Stimulated activated CD8-positive, alpha-beta memory T cell treated with anti-CD3 and anti-CD28 coated beads, Interleukin-12 subunit alpha, Interleukin-12 subunit beta, amount 100 ng/mL, for 4 hours (primary cell): Measurements from ENCODE around the gene ENDOU.

Experiments used
- DNase-seq: peaks from one replicate; pipeline ENCODE4 v3.0.0-alpha.2; 2020; ENCODE audit warnings: low read depth

Gene ENDOU

GRCh38 chr12:47721431-47721973 is 3.8 kb downstream of the ENDOU start:
- DNase-seq: no peak

- no peak for DNase-seq
Observed at GRCh38 chr12:47718531-47718930, 6.8 kb downstream of the ENDOU start.

- DNase-seq: no peak
Observed at GRCh38 chr12:47717443-47718193, 7.7 kb downstream of the ENDOU start.

GRCh38 chr12:47717046-47717442 is 8.2 kb downstream of the ENDOU start:
- no peak for DNase-seq

GRCh38 chr12:47715877-47716548 is 9.3 kb downstream of the ENDOU start:
- DNase-seq: no peak

- peak; percentile 48 for DNase-seq
Observed at GRCh38 chr12:47715393-47715876, 9.9 kb downstream of the ENDOU start.

- DNase-seq: no peak
Observed at GRCh38 chr12:47714826-47715386, 10.4 kb downstream of the ENDOU start.

- DNase-seq: no peak
Observed at GRCh38 chr12:47712171-47712570, 13.1 kb downstream of the ENDOU start.

GRCh38 chr12:47711448-47711847 is 13.8 kb downstream of the ENDOU start:
- no peak for DNase-seq

GRCh38 chr12:47710278-47710677 is 15.0 kb downstream of the ENDOU start:
- no peak for DNase-seq

- no peak for DNase-seq
Observed at GRCh38 chr12:47709671-47710070, 15.6 kb downstream of the ENDOU start.

GRCh38 chr12:47709237-47709636 is 16.1 kb downstream of the ENDOU start:
- no peak for DNase-seq

- DNase-seq: no peak
Observed at GRCh38 chr12:47707905-47708543, 17.3 kb downstream of the ENDOU start.

- DNase-seq: no peak
Observed at GRCh38 chr12:47707355-47707754, 17.9 kb downstream of the ENDOU start.

- DNase-seq: peak; percentile 93
Observed at GRCh38 chr12:47705566-47706425, 19.5 kb downstream of the ENDOU start, which contains the start of gene RPAP3. Gene RPAP3, minus strand, starts transcription at chr12:47706030. Its CDS starts 3,190 bp downstream, at chr12:47702840.

- no peak for DNase-seq
Observed at GRCh38 chr12:47705229-47705565, 20.1 kb downstream of the ENDOU start.

- no peak for DNase-seq
Observed at GRCh38 chr12:47704719-47705118, 20.6 kb downstream of the ENDOU start.

GRCh38 chr12:47700263-47700662 is 25.0 kb downstream of the ENDOU start:
- no peak for DNase-seq

GRCh38 chr12:47698631-47699030 is 26.7 kb downstream of the ENDOU start:
- DNase-seq: no peak

GRCh38 chr12:47698055-47698454 is 27.2 kb downstream of the ENDOU start:
- no peak for DNase-seq

GRCh38 chr12:47689215-47689614 is 36.1 kb downstream of the ENDOU start:
- DNase-seq: no peak
